Fibroblast of lung (primary cell): Measurements from ENCODE around the gene ENPP3. TPM values are rescaled to one million over a fixed set of nuclear protein-coding genes. Genes with fewer than 3 reads are reported as not detected.

ENCODE experiments used
- DNase-seq, 2 donors: peaks; one replicate each; pipeline versions ENCODE4 v3.0.0 to v3.0.0-alpha.2; 2010; ENCODE audit warnings: low read depth in 2 of 2
- H2AFZ ChIP-seq: 2 replicates; pipeline ENCODE4 v1.5.1; 2012; ENCODE audit warnings: low read length, control low read depth, inconsistent platforms
- H3K27ac ChIP-seq: 2 replicates; pipeline ENCODE4 v1.5.1; 2011; ENCODE audit warnings: low read length, control low read depth; ENCODE audit not compliant: insufficient read depth
- H3K27me3 ChIP-seq: 2 replicates; pipeline ENCODE4 v1.5.1; 2011; ENCODE audit warnings: mild to moderate bottlenecking, low read length; ENCODE audit not compliant: control insufficient read depth, insufficient read depth
- H3K36me3 ChIP-seq: 2 replicates; pipeline ENCODE4 v1.5.1; 2011; ENCODE audit warnings: low read length; ENCODE audit not compliant: control insufficient read depth, insufficient read depth
- H3K4me1 ChIP-seq: 2 replicates; pipeline ENCODE4 v1.5.1; 2011; ENCODE audit warnings: low read length; ENCODE audit not compliant: control insufficient read depth, insufficient read depth; ENCODE audit errors: extremely low read depth
- H3K4me2 ChIP-seq: 2 replicates; pipeline ENCODE4 v1.5.1; 2011; ENCODE audit warnings: low read length, control low read depth; ENCODE audit not compliant: insufficient read depth; ENCODE audit errors: extremely low read depth
- H3K4me3 ChIP-seq, 4 experiments: fragments of 200-600 bp in 1 of 4; sonication (generic) in 1 of 4; replicated peaks in 1 of 4; 2 replicates each; pipeline ENCODE4 v1.5.1; 2011 to 2016; ENCODE audit warnings: low read length in 4 of 4, low read depth in 3 of 4, mild to moderate bottlenecking in 3 of 4, control low read depth in 2 of 4, inconsistent platforms in 1 of 4, mixed read lengths in 1 of 4; ENCODE audit not compliant: insufficient read depth in 1 of 4; ENCODE audit errors: control extremely low read depth in 1 of 4
- H3K79me2 ChIP-seq: 2 replicates; pipeline ENCODE4 v1.5.1; 2012; ENCODE audit warnings: mild to moderate bottlenecking, low read length, inconsistent platforms; ENCODE audit not compliant: control insufficient read depth, insufficient read depth
- H3K9ac ChIP-seq: 2 replicates; pipeline ENCODE4 v1.5.1; 2011; ENCODE audit warnings: mild to moderate bottlenecking, low read length, control low read depth; ENCODE audit not compliant: insufficient read depth
- H3K9me3 ChIP-seq: 2 replicates; pipeline ENCODE4 v1.5.1; 2012; ENCODE audit warnings: low read depth, low read length; ENCODE audit not compliant: control insufficient read depth, insufficient read depth
- H4K20me1 ChIP-seq: 2 replicates; pipeline ENCODE4 v1.5.1; 2011; ENCODE audit warnings: low read length; ENCODE audit not compliant: control insufficient read depth, insufficient read depth; ENCODE audit errors: extremely low read depth
- CTCF ChIP-seq, 2 donors: IDR thresholded peaks in 1 of 2; conservative IDR thresholded peaks in 1 of 2; 1 replicate in 1 of 2; 2 replicates in 1 of 2; pipeline ENCODE4 v1.5.1; 2011 to 2012; ENCODE audit warnings: low read length in 2 of 2, control low read depth in 1 of 2, inconsistent platforms in 1 of 2, low read depth in 1 of 2, mild to moderate bottlenecking in 1 of 2
- EZH2 ChIP-seq: IDR thresholded peaks from 2 replicates; pipeline ENCODE4 v1.5.1; 2012; ENCODE audit warnings: low read length, control low read depth, mild to moderate bottlenecking; ENCODE audit errors: missing control alignments
- polyA plus RNA-seq, 2 donors: library from polyadenylated mRNA; depleted of rRNA in 1 of 2; stranded (reverse) in 1 of 2; unstranded in 1 of 2; fragments of >200 nt; gene quantifications; 2 replicates each; pipeline ENCODE4 v1.2.1, GENCODE V29; 2011 to 2012; ENCODE audit warnings: missing spikeins in 1 of 2
- total RNA-seq: library from RNA; depleted of rRNA; stranded (reverse); fragments of >200 nt; gene quantifications from 2 replicates; pipeline ENCODE4 v1.2.1, GENCODE V29; 2014

The ENPP3 gene
- total and polyA plus RNA-seq, 2 donors (not counting 1 experiment from before 2014, with no cell fraction given): 0.06 to 0.17 TPM

GRCh38 chr6:131669891-131670290 lies 32.8 kb downstream of the ENPP3 start:
- Histone ChIP-seq H4K20me1 (no peaks in the 10 kb centered on the region), H3K4me2 (no peak overlapping the region), H3K9me3 (no peaks in the 10 kb centered on the region), H3K79me2 (no peaks in the 10 kb centered on the region), H2AFZ (peak overlapping the region; percentile 15), H3K4me3 (no peak overlapping the region), H3K27ac (no peak overlapping the region), H3K9ac (no peak overlapping the region), H3K4me1 (no peaks in the 10 kb centered on the region), H3K36me3 (no peaks in the 10 kb centered on the region), H3K27me3 (no peaks in the 10 kb centered on the region)
- TF ChIP-seq EZH2 (no peak), CTCF (conservative IDR thresholded peaks at IDR 0.05 in 1 of 2, IDR thresholded peaks at IDR 0.05 in 1 of 2; ENCODE audit: low read depth in 1 of 2, low read length in 2 of 2) (no peak)
- peak in 1 of 2 donors; percentile 10 for DNase-seq

GRCh38 chr6:131673184-131673583 lies 36.1 kb downstream of the ENPP3 start:
- no peaks in the 10 kb centered on the region for H3K27me3 ChIP-seq
- H3K4me3 ChIP-seq: no peak overlapping the region
- no peaks in the 10 kb centered on the region for H3K9me3 ChIP-seq
- H3K4me2 ChIP-seq: no peak overlapping the region
- no peaks in the 10 kb centered on the region for H3K79me2 ChIP-seq
- H3K9ac ChIP-seq: no peak overlapping the region
- H3K36me3 ChIP-seq: no peaks in the 10 kb centered on the region
- H4K20me1 ChIP-seq: no peaks in the 10 kb centered on the region
- DNase-seq: no peak
- H2AFZ ChIP-seq: no peak overlapping the region
- TF ChIP-seq CTCF (conservative IDR thresholded peaks at IDR 0.05 in 1 of 2, IDR thresholded peaks at IDR 0.05 in 1 of 2; ENCODE audit: low read depth in 1 of 2, low read length in 2 of 2) (no peak), EZH2 (no peak)
- H3K4me1 ChIP-seq: no peaks in the 10 kb centered on the region
- H3K27ac ChIP-seq: no peak overlapping the region

- Histone ChIP-seq H3K4me2 (no peak overlapping the region), H3K27me3 (peaks cover 2% of the 10 kb centered on the region), H3K27ac (no peak overlapping the region), H3K9me3 (no peaks in the 10 kb centered on the region), H4K20me1 (no peaks in the 10 kb centered on the region), H3K4me1 (no peaks in the 10 kb centered on the region), H3K9ac (no peak overlapping the region), H2AFZ (no peak overlapping the region), H3K79me2 (no peaks in the 10 kb centered on the region), H3K4me3 (no peak overlapping the region), H3K36me3 (no peaks in the 10 kb centered on the region)
- TF ChIP-seq EZH2 (no peak), CTCF (conservative IDR thresholded peaks at IDR 0.05 in 1 of 2, IDR thresholded peaks at IDR 0.05 in 1 of 2; ENCODE audit: low read depth in 1 of 2, low read length in 2 of 2) (no peak)
- DNase-seq: no peak
Measured at GRCh38 chr6:131678442-131678841, 41.3 kb downstream of the ENPP3 start.
